BLaER1 (cell line): Measurements from ENCODE around the gene PHF10.

ENCODE experiments used
- H3K27ac ChIP-seq: shearing (Covaris generic); formaldehyde crosslinking; 2 replicates; pipeline ENCODE4 v1.8.1; 2022
- H3K27me3 ChIP-seq: shearing (Covaris generic); formaldehyde crosslinking; 2 replicates; pipeline ENCODE4 v1.8.1; 2022
- H3K36me3 ChIP-seq: shearing (Covaris generic); formaldehyde crosslinking; 2 replicates; pipeline ENCODE4 v1.8.1; 2022
- H3K4me1 ChIP-seq: shearing (Covaris generic); formaldehyde crosslinking; 2 replicates; pipeline ENCODE4 v1.8.1; 2022
- H3K4me2 ChIP-seq: shearing (Covaris generic); formaldehyde crosslinking; 2 replicates; pipeline ENCODE4 v1.8.1; 2022
- H3K4me3 ChIP-seq: shearing (Covaris generic); formaldehyde crosslinking; 2 replicates; pipeline ENCODE4 v1.8.1; 2022
- H3K9ac ChIP-seq: shearing (Covaris generic); formaldehyde crosslinking; 2 replicates; pipeline ENCODE4 v1.8.1; 2022
- H3K9me3 ChIP-seq: shearing (Covaris generic); formaldehyde crosslinking; 2 replicates; pipeline ENCODE4 v1.8.1; 2022
- H4K20me1 ChIP-seq: shearing (Covaris generic); formaldehyde crosslinking; 2 replicates; pipeline ENCODE4 v1.8.1; 2022
- Cebpa-rat ChIP-seq: shearing (Covaris generic); IDR thresholded peaks from 2 replicates; pipeline ENCODE4 v1.8.1; 2022

The PHF10 gene

GRCh38 chr6:169723991-169724493, 258 bp downstream of the PHF10 start:
- H3K9ac ChIP-seq: peak overlapping the region; percentile 91
- H3K4me2 ChIP-seq: no peak overlapping the region
- H3K9me3 ChIP-seq: no peaks in the 10 kb centered on the region
- H3K27me3 ChIP-seq: no peaks in the 10 kb centered on the region
- H4K20me1 ChIP-seq: peaks cover 46% of the 10 kb centered on the region
- H3K4me1 ChIP-seq: peaks cover 31% of the 10 kb centered on the region
- peak overlapping the region; percentile 95 for H3K27ac ChIP-seq
- peak overlapping the region; percentile 86 for H3K4me3 ChIP-seq
- no peak for TF ChIP-seq Cebpa-rat
- H3K36me3 ChIP-seq: peaks cover 4% of the 10 kb centered on the region; the same call in 1 of the 2 replicates

- H3K4me1 ChIP-seq: peaks cover 31% of the 10 kb centered on the region
- H4K20me1 ChIP-seq: peaks cover 52% of the 10 kb centered on the region
- peak overlapping the region; percentile 86 for H3K4me3 ChIP-seq
- H3K4me2 ChIP-seq: peak overlapping the region; percentile 92
- no peak for TF ChIP-seq Cebpa-rat
- peak overlapping the region; percentile 91 for H3K9ac ChIP-seq
- no peaks in the 10 kb centered on the region for H3K27me3 ChIP-seq
- peak overlapping the region; percentile 95 for H3K27ac ChIP-seq
- peaks cover 8% of the 10 kb centered on the region for H3K36me3 ChIP-seq
- H3K9me3 ChIP-seq: no peaks in the 10 kb centered on the region
These were observed 945 bp downstream of the PHF10 start for GRCh38 chr6:169723200-169723909.

GRCh38 chr6:169722362-169723199, 1.7 kb downstream of the PHF10 start:
- Histone ChIP-seq H3K27me3 (no peaks in the 10 kb centered on the region), H3K27ac (peak overlapping the region; percentile 95; the same call in 1 of the 2 replicates), H3K9me3 (no peaks in the 10 kb centered on the region), H3K4me3 (peak overlapping the region; percentile 86), H3K9ac (peak overlapping the region; percentile 91), H3K4me1 (peaks cover 31% of the 10 kb centered on the region), H4K20me1 (peaks cover 56% of the 10 kb centered on the region), H3K4me2 (peak overlapping the region; percentile 92), H3K36me3 (peaks cover 13% of the 10 kb centered on the region)
- no peak for TF ChIP-seq Cebpa-rat

GRCh38 chr6:169720207-169720855, 4.0 kb downstream of the PHF10 start:
- H3K4me3 ChIP-seq: no peak overlapping the region
- H3K36me3 ChIP-seq: peaks cover 34% of the 10 kb centered on the region
- no peak overlapping the region for H3K4me2 ChIP-seq

GRCh38 chr6:169719117-169719516, 5.2 kb downstream of the PHF10 start:
- H3K4me3 ChIP-seq: no peak overlapping the region
- H3K4me1 ChIP-seq: peaks cover 18% of the 10 kb centered on the region
- no peaks in the 10 kb centered on the region for H3K9me3 ChIP-seq
- peaks cover 81% of the 10 kb centered on the region for H4K20me1 ChIP-seq
- H3K9ac ChIP-seq: no peak overlapping the region
- no peaks in the 10 kb centered on the region for H3K27me3 ChIP-seq
- H3K27ac ChIP-seq: no peak overlapping the region
- peaks cover 46% of the 10 kb centered on the region for H3K36me3 ChIP-seq
- TF ChIP-seq Cebpa-rat: no peak
- H3K4me2 ChIP-seq: no peak overlapping the region

More at GRCh38 chr6:169720207-169720855, 4.0 kb downstream of the PHF10 start:
- no peak for TF ChIP-seq Cebpa-rat
- H4K20me1 ChIP-seq: peaks cover 69% of the 10 kb centered on the region
- H3K9me3 ChIP-seq: no peaks in the 10 kb centered on the region
- no peak overlapping the region for H3K27ac ChIP-seq
- no peak overlapping the region for H3K9ac ChIP-seq
- peaks cover 21% of the 10 kb centered on the region for H3K4me1 ChIP-seq
- H3K27me3 ChIP-seq: no peaks in the 10 kb centered on the region

- no peak overlapping the region for H3K4me3 ChIP-seq
- peaks cover 43% of the 10 kb centered on the region for H4K20me1 ChIP-seq
- H3K9ac ChIP-seq: no peak overlapping the region
- TF ChIP-seq Cebpa-rat: no peak
- no peak overlapping the region for H3K4me2 ChIP-seq
- no peaks in the 10 kb centered on the region for H3K27me3 ChIP-seq
- H3K4me1 ChIP-seq: no peaks in the 10 kb centered on the region
- no peak overlapping the region for H3K27ac ChIP-seq
- H3K9me3 ChIP-seq: no peaks in the 10 kb centered on the region
- H3K36me3 ChIP-seq: peaks cover 84% of the 10 kb centered on the region
These were observed 9.7 kb downstream of the PHF10 start for GRCh38 chr6:169714595-169714994.

GRCh38 chr6:169714178-169714577, 10.1 kb downstream of the PHF10 start:
- Histone ChIP-seq H3K4me3 (no peak overlapping the region), H3K9me3 (no peaks in the 10 kb centered on the region), H3K27me3 (no peaks in the 10 kb centered on the region), H3K27ac (no peak overlapping the region), H3K9ac (no peak overlapping the region), H3K4me1 (no peaks in the 10 kb centered on the region), H4K20me1 (peaks cover 38% of the 10 kb centered on the region), H3K4me2 (no peak overlapping the region), H3K36me3 (peaks cover 86% of the 10 kb centered on the region)
- no peak for TF ChIP-seq Cebpa-rat

- Histone ChIP-seq H3K4me1 (peaks cover 30% of the 10 kb centered on the region), H3K36me3 (peaks cover 69% of the 10 kb centered on the region), H3K27me3 (no peaks in the 10 kb centered on the region), H3K27ac (no peak overlapping the region), H3K9me3 (no peaks in the 10 kb centered on the region), H3K4me2 (no peak overlapping the region), H3K9ac (no peak overlapping the region), H3K4me3 (no peak overlapping the region), H4K20me1 (peaks cover 29% of the 10 kb centered on the region)
- TF ChIP-seq Cebpa-rat: no peak
These were observed 14.3 kb downstream of the PHF10 start for GRCh38 chr6:169710009-169710408.

GRCh38 chr6:169709293-169709692, 15.0 kb downstream of the PHF10 start:
- peaks cover 66% of the 10 kb centered on the region for H3K36me3 ChIP-seq
- no peak overlapping the region for H3K27ac ChIP-seq
- no peak overlapping the region for H3K9ac ChIP-seq
- peaks cover 29% of the 10 kb centered on the region for H4K20me1 ChIP-seq
- no peak overlapping the region for H3K4me2 ChIP-seq
- H3K9me3 ChIP-seq: no peaks in the 10 kb centered on the region
- TF ChIP-seq Cebpa-rat: no peak
- H3K4me1 ChIP-seq: peaks cover 37% of the 10 kb centered on the region
- H3K4me3 ChIP-seq: no peak overlapping the region
- H3K27me3 ChIP-seq: no peaks in the 10 kb centered on the region
